ENCODE measurements around the gene TMEM18.

Gene TMEM18

GRCh38 chr2:634041-634440 is 43.2 kb downstream of the TMEM18 start:
- no peak for DNase-seq (ENCODE audit: low spot score)
- TF ChIP-seq CTCF (IDR thresholded peaks at IDR 0.05; ENCODE audit: borderline replicate concordance, control extremely low read depth, extremely low read depth, insufficient read depth, missing control alignments) = no peak
- in situ Hi-C loops (cut with MboI; ENCODE audit: low sequenced_read_pairs, unreplicated experiment) = no loop called here

- in situ Hi-C loops (cut with MboI; ENCODE audit: low sequenced_read_pairs, unreplicated experiment) = no loop called here
- TF ChIP-seq CTCF (IDR thresholded peaks at IDR 0.05; ENCODE audit: borderline replicate concordance, control extremely low read depth, extremely low read depth, insufficient read depth, missing control alignments) = no peak
- no peak for DNase-seq (ENCODE audit: low spot score)
Observed at GRCh38 chr2:633371-633770, 43.8 kb downstream of the TMEM18 start.

GRCh38 chr2:632471-632870 is 44.7 kb downstream of the TMEM18 start:
- TF ChIP-seq CTCF (IDR thresholded peaks at IDR 0.05; ENCODE audit: borderline replicate concordance, control extremely low read depth, extremely low read depth, insufficient read depth, missing control alignments) = no peak
- no peak for DNase-seq (ENCODE audit: low spot score)
- in situ Hi-C loops (cut with MboI; ENCODE audit: low sequenced_read_pairs, unreplicated experiment) = no loop called here

- no peak for TF ChIP-seq CTCF (IDR thresholded peaks at IDR 0.05; ENCODE audit: borderline replicate concordance, control extremely low read depth, extremely low read depth, insufficient read depth, missing control alignments)
- no peak for DNase-seq (ENCODE audit: low spot score)
- in situ Hi-C loops (cut with MboI; ENCODE audit: low sequenced_read_pairs, unreplicated experiment) = no loop called here
Observed at GRCh38 chr2:631741-632140, 45.5 kb downstream of the TMEM18 start.

- TF ChIP-seq CTCF (IDR thresholded peaks at IDR 0.05; ENCODE audit: borderline replicate concordance, control extremely low read depth, extremely low read depth, insufficient read depth, missing control alignments) = no peak
- in situ Hi-C loops (cut with MboI; ENCODE audit: low sequenced_read_pairs, unreplicated experiment) = no loop called here
- DNase-seq (ENCODE audit: low spot score) = no peak
Observed at GRCh38 chr2:630451-631320, 46.5 kb downstream of the TMEM18 start.

- in situ Hi-C loops (cut with MboI; ENCODE audit: low sequenced_read_pairs, unreplicated experiment) = no loop called here
- no peak for DNase-seq (ENCODE audit: low spot score)
- no peak for TF ChIP-seq CTCF (IDR thresholded peaks at IDR 0.05; ENCODE audit: borderline replicate concordance, control extremely low read depth, extremely low read depth, insufficient read depth, missing control alignments)
Observed at GRCh38 chr2:629961-630360, 47.2 kb downstream of the TMEM18 start.
